ENCODE results near the gene SPATA21. TPM values are rescaled to one million over a fixed set of nuclear protein-coding genes. Genes with fewer than 3 reads are reported as not detected.
A peak's percentile ranks its signal among the peaks of the same experiment; 100 is the strongest.

SPATA21 gene
- total and polyA plus RNA-seq, 2 experiments from 2014 or later = 2.6 TPM; not detected in 1

DNA sequence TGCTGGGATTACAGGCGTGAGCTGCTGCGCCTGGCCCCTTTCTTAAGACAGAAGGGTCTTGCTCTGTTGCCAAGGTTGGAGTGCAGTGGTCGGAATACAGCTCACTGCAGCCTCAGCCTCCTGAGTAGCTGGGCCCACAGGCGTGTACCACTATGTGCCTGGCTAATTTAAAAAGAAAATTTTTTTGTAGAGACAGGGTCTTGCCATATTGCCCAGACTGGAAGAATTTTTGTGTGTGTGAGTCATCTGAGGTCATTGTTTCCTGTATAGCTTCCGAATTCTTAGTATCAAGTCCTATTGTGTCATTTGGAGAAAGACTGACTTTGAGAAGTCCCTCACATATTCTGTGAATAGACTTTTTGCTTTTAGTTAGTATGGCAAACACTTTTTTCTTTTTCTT, 65.5 kb downstream of the SPATA21 start:
- no peak overlapping the region for H3K27ac ChIP-seq (ENCODE audit: low read depth)
- Mint-ChIP-seq H3K9me3 (no peaks in the 10 kb centered on the region; the same call in 2 of the 3 replicates), H3K36me3 (ENCODE audit: low read depth) (peaks cover 16% of the 10 kb centered on the region; the same call in 2 of the 3 replicates), H3K4me1 (peaks cover 43% of the 10 kb centered on the region), H3K4me3 (no peak overlapping the region), H3K27ac (peak overlapping the region; percentile 44; the same call in 1 of the 2 replicates), H3K27me3 (ENCODE audit: insufficient read depth, low read depth, poor library complexity) (peaks cover 11% of the 10 kb centered on the region)
- no peak for TF ChIP-seq POLR2AphosphoS5 (IDR thresholded peaks at IDR 0.05; ENCODE audit: low read depth)
- TF ChIP-seq ZNF114 (CRISPR knock-in tag; IDR thresholded peaks at IDR 0.05) = no peak
- TF ChIP-seq NANOG (IDR thresholded peaks at IDR 0.05; ENCODE audit: borderline replicate concordance) = no peak
- TF ChIP-seq CREB1 (CRISPR knock-in tag; IDR thresholded peaks at IDR 0.05; ENCODE audit: low read depth) = no peak
- no peak for TF ChIP-seq STAT1 (IDR thresholded peaks at IDR 0.05; ENCODE audit: unreplicated experiment)
- TF ChIP-seq, protein P1, sequence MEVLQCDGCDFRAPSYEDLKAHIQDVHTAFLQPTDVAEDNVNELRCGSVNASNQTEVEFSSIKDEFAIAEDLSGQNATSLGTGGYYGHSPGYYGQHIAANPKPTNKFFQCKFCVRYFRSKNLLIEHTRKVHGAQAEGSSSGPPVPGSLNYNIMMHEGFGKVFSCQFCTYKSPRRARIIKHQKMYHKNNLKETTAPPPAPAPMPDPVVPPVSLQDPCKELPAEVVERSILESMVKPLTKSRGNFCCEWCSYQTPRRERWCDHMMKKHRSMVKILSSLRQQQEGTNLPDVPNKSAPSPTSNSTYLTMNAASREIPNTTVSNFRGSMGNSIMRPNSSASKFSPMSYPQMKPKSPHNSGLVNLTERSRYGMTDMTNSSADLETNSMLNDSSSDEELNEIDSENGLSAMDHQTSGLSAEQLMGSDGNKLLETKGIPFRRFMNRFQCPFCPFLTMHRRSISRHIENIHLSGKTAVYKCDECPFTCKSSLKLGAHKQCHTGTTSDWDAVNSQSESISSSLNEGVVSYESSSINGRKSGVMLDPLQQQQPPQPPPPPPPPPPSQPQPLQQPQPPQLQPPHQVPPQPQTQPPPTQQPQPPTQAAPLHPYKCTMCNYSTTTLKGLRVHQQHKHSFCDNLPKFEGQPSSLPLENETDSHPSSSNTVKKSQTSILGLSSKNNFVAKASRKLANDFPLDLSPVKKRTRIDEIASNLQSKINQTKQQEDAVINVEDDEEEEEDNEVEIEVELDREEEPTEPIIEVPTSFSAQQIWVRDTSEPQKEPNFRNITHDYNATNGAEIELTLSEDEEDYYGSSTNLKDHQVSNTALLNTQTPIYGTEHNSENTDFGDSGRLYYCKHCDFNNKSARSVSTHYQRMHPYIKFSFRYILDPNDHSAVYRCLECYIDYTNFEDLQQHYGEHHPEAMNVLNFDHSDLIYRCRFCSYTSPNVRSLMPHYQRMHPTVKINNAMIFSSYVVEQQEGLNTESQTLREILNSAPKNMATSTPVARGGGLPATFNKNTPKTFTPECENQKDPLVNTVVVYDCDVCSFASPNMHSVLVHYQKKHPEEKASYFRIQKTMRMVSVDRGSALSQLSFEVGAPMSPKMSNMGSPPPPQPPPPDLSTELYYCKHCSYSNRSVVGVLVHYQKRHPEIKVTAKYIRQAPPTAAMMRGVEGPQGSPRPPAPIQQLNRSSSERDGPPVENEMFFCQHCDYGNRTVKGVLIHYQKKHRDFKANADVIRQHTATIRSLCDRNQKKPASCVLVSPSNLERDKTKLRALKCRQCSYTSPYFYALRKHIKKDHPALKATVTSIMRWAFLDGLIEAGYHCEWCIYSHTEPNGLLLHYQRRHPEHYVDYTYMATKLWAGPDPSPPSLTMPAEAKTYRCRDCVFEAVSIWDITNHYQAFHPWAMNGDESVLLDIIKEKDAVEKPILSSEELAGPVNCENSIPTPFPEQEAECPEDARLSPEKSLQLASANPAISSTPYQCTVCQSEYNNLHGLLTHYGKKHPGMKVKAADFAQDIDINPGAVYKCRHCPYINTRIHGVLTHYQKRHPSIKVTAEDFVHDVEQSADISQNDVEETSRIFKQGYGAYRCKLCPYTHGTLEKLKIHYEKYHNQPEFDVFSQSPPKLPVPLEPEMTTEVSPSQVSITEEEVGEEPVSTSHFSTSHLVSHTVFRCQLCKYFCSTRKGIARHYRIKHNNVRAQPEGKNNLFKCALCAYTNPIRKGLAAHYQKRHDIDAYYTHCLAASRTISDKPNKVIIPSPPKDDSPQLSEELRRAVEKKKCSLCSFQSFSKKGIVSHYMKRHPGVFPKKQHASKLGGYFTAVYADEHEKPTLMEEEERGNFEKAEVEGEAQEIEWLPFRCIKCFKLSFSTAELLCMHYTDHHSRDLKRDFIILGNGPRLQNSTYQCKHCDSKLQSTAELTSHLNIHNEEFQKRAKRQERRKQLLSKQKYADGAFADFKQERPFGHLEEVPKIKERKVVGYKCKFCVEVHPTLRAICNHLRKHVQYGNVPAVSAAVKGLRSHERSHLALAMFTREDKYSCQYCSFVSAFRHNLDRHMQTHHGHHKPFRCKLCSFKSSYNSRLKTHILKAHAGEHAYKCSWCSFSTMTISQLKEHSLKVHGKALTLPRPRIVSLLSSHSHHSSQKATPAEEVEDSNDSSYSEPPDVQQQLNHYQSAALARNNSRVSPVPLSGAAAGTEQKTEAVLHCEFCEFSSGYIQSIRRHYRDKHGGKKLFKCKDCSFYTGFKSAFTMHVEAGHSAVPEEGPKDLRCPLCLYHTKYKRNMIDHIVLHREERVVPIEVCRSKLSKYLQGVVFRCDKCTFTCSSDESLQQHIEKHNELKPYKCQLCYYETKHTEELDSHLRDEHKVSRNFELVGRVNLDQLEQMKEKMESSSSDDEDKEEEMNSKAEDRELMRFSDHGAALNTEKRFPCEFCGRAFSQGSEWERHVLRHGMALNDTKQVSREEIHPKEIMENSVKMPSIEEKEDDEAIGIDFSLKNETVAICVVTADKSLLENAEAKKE (CRISPR knock-in tag; IDR thresholded peaks at IDR 0.05) = no peak
- TF ChIP-seq, protein P2, sequence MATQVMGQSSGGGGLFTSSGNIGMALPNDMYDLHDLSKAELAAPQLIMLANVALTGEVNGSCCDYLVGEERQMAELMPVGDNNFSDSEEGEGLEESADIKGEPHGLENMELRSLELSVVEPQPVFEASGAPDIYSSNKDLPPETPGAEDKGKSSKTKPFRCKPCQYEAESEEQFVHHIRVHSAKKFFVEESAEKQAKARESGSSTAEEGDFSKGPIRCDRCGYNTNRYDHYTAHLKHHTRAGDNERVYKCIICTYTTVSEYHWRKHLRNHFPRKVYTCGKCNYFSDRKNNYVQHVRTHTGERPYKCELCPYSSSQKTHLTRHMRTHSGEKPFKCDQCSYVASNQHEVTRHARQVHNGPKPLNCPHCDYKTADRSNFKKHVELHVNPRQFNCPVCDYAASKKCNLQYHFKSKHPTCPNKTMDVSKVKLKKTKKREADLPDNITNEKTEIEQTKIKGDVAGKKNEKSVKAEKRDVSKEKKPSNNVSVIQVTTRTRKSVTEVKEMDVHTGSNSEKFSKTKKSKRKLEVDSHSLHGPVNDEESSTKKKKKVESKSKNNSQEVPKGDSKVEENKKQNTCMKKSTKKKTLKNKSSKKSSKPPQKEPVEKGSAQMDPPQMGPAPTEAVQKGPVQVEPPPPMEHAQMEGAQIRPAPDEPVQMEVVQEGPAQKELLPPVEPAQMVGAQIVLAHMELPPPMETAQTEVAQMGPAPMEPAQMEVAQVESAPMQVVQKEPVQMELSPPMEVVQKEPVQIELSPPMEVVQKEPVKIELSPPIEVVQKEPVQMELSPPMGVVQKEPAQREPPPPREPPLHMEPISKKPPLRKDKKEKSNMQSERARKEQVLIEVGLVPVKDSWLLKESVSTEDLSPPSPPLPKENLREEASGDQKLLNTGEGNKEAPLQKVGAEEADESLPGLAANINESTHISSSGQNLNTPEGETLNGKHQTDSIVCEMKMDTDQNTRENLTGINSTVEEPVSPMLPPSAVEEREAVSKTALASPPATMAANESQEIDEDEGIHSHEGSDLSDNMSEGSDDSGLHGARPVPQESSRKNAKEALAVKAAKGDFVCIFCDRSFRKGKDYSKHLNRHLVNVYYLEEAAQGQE (IDR thresholded peaks at IDR 0.05; ENCODE audit: unreplicated experiment) = no peak
- TF ChIP-seq, protein P3, sequence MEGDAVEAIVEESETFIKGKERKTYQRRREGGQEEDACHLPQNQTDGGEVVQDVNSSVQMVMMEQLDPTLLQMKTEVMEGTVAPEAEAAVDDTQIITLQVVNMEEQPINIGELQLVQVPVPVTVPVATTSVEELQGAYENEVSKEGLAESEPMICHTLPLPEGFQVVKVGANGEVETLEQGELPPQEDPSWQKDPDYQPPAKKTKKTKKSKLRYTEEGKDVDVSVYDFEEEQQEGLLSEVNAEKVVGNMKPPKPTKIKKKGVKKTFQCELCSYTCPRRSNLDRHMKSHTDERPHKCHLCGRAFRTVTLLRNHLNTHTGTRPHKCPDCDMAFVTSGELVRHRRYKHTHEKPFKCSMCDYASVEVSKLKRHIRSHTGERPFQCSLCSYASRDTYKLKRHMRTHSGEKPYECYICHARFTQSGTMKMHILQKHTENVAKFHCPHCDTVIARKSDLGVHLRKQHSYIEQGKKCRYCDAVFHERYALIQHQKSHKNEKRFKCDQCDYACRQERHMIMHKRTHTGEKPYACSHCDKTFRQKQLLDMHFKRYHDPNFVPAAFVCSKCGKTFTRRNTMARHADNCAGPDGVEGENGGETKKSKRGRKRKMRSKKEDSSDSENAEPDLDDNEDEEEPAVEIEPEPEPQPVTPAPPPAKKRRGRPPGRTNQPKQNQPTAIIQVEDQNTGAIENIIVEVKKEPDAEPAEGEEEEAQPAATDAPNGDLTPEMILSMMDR (conservative IDR thresholded peaks at IDR 0.05; ENCODE audit: low read depth in 2 of 2) = no peak
- no peak for TF ChIP-seq EZH2 (IDR thresholded peaks at IDR 0.05; ENCODE audit: low read depth, unreplicated experiment)
- no peak for TF ChIP-seq EZH2phosphoT487 (IDR thresholded peaks at IDR 0.05; ENCODE audit: unreplicated experiment)
- TF ChIP-seq, protein P4, sequence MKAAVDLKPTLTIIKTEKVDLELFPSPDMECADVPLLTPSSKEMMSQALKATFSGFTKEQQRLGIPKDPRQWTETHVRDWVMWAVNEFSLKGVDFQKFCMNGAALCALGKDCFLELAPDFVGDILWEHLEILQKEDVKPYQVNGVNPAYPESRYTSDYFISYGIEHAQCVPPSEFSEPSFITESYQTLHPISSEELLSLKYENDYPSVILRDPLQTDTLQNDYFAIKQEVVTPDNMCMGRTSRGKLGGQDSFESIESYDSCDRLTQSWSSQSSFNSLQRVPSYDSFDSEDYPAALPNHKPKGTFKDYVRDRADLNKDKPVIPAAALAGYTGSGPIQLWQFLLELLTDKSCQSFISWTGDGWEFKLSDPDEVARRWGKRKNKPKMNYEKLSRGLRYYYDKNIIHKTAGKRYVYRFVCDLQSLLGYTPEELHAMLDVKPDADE (IDR thresholded peaks at IDR 0.05) = no peak
- no peak for TF ChIP-seq ZNF331 (CRISPR knock-in tag; IDR thresholded peaks at IDR 0.05; ENCODE audit: low read depth)
- TF ChIP-seq JUNB (IDR thresholded peaks at IDR 0.05; ENCODE audit: unreplicated experiment) = no peak
- peaks cover 71% of the 10 kb centered on the region for H4K20me1 ChIP-seq (replicated peaks; ENCODE audit: insufficient read depth)
- no peak overlapping the region for H3K4me3 ChIP-seq
- ATAC-seq (no peak), DNase-seq (ENCODE audit: low spot score) (no peak)
- H3K4me2 ChIP-seq = no peak overlapping the region
- no peaks in the 10 kb centered on the region for H3K36me3 ChIP-seq (ENCODE audit: insufficient read depth)
- H2AFZ ChIP-seq = no peak overlapping the region
- H3K4me1 ChIP-seq (ENCODE audit: insufficient read depth) = peaks cover 44% of the 10 kb centered on the region
- no peaks in the 10 kb centered on the region for H3K9me2 ChIP-seq (ENCODE audit: insufficient read depth)
- H3F3A ChIP-seq (replicated peaks; ENCODE audit: low read depth) = 0 out of 2 replicates have a peak, but pooled peaks cover 14% of the 10 kb centered on the region
- peaks cover 94% of the 10 kb centered on the region for H3K79me2 ChIP-seq (replicated peaks; ENCODE audit: insufficient read depth)
- no peaks in the 10 kb centered on the region for H3K27me3 ChIP-seq (ENCODE audit: insufficient read depth)
